ENCODE data around the gene FCN2. TPM values are rescaled to one million over a fixed set of nuclear protein-coding genes. Genes with fewer than 3 reads are reported as not detected.

Gene FCN2
- total and polyA plus RNA-seq, 2 of the 4 experiments (the other 2 are of a cell fraction), result not detected

- TF ChIP-seq BHLHE40 (IDR thresholded peaks at IDR 0.05; ENCODE audit: low read depth, low read length), result no peak
Measured at GRCh38 chr9:134868751-134869553, 11.7 kb upstream of the FCN2 start (continued).

- no peak overlapping the region for H2BK5ac ChIP-seq (ENCODE audit: low read depth, low read length, poor library complexity, severe bottlenecking)
- H2BK120ac ChIP-seq (ENCODE audit: low read depth, low read length), result no peak overlapping the region
- no peaks in the 10 kb centered on the region for H3K9me1 ChIP-seq (ENCODE audit: insufficient read depth, low read length)
- H3K14ac ChIP-seq (replicated peaks; ENCODE audit: low read depth, low read length), result no peak overlapping the region
- H3K79me1 ChIP-seq (ENCODE audit: low read depth in 1 of 2, low read length in 2 of 2), result no peaks in the 10 kb centered on the region
- no peak overlapping the region for H4K8ac ChIP-seq (ENCODE audit: low read depth in 2 of 2, low read length in 2 of 2)
- 67% methylated on average over 3 of the region's 17 CpGs; no CpG with 5 or more reads in 1 of the 2 experiments for WGBS, 2 experiments (ENCODE audit: extremely low coverage in 2 of 2, insufficient read length in 1 of 2)
- POLR2A ChIA-PET (ENCODE audit: unreplicated experiment), result no interaction called here
- CTCF ChIA-PET, result no interaction called here
- TF ChIP-seq SMC3 (IDR thresholded peaks at IDR 0.05; ENCODE audit: low read depth, low read length) (no peak), BHLHE40 (IDR thresholded peaks at IDR 0.05; ENCODE audit: low read depth, low read length) (no peak), ELK1 (IDR thresholded peaks at IDR 0.05; ENCODE audit: borderline replicate concordance, low read depth, low read length) (no peak), POLR2A (IDR thresholded peaks at IDR 0.05; ENCODE audit: low read depth, low read length) (no peak), MAFK (IDR thresholded peaks at IDR 0.05; ENCODE audit: low read depth, low read length) (no peak), NFE2L2 (IDR thresholded peaks at IDR 0.05; ENCODE audit: low read depth, low read length) (no peak), FOS (IDR thresholded peaks at IDR 0.05; ENCODE audit: low read depth, low read length) (no peak), RCOR1 (IDR thresholded peaks at IDR 0.05; ENCODE audit: insufficient replicate concordance, low read length) (no peak)
- H3K27me3 ChIP-seq (ENCODE audit: control insufficient read depth, insufficient read depth, low read length), result no peaks in the 10 kb centered on the region; the same call in 1 of the 2 replicates
- H3K36me3 ChIP-seq (ENCODE audit: control insufficient read depth, insufficient read depth, low read length), result no peaks in the 10 kb centered on the region
- in situ Hi-C loops (cut with MboI; ENCODE audit: low sequenced_read_pairs), result no loop called here
- H4K5ac ChIP-seq (ENCODE audit: low read depth, low read length), result no peak overlapping the region
- no peak overlapping the region for H2AFZ ChIP-seq (replicated peaks; ENCODE audit: low read length, poor library complexity)
- dilution Hi-C loops (cut with HindIII; ENCODE audit: low sequenced_read_pairs, unreplicated experiment), result no loop called here
- no peak overlapping the region for H3K18ac ChIP-seq (ENCODE audit: low read depth, low read length)
- H3K4me2 ChIP-seq (ENCODE audit: low read depth, low read length), result no peak overlapping the region
- no peak overlapping the region for H3K23ac ChIP-seq (ENCODE audit: low read depth, low read length)
- H3K27ac ChIP-seq (ENCODE audit: insufficient read depth, low read length), result no peak overlapping the region
- no peaks in the 10 kb centered on the region for H3K9me3 ChIP-seq (ENCODE audit: control insufficient read depth, insufficient read depth, low read length)
- H4K20me1 ChIP-seq (ENCODE audit: insufficient read depth, low read length), result no peaks in the 10 kb centered on the region
- ATAC-seq (ENCODE audit: low read depth) (no peak), DNase-seq (no peak)
- H2AK9ac ChIP-seq (replicated peaks; ENCODE audit: low read depth, low read length, poor library complexity), result peak overlapping the region; percentile 28
- H3K9ac ChIP-seq (ENCODE audit: low read depth, low read length), result no peak overlapping the region
- no peak overlapping the region for H2AK5ac ChIP-seq (ENCODE audit: low read depth, low read length)
- H2BK15ac ChIP-seq (ENCODE audit: low read depth, low read length), result no peak overlapping the region
- peaks cover 7% of the 10 kb centered on the region; the same call in 1 of the 2 replicates for H3K4me1 ChIP-seq (ENCODE audit: control insufficient read depth, insufficient read depth, low read length)
- no peak overlapping the region for H2BK20ac ChIP-seq (ENCODE audit: low read depth, low read length)
- no peak overlapping the region for H4K91ac ChIP-seq (ENCODE audit: insufficient read depth, low read depth, low read length)
- no peak overlapping the region for H3K4ac ChIP-seq (ENCODE audit: low read depth, low read length)
- no peak overlapping the region for H3K4me3 ChIP-seq (ENCODE audit: insufficient read depth, low read depth, low read length)
- H3K56ac ChIP-seq (ENCODE audit: extremely low read depth, insufficient read depth, low read length), result no peak overlapping the region
- intact Hi-C loops (cut with micrococcal nuclease), result no loop called here
- no TSS peak for BruUV-seq (replicated peaks)
Measured at GRCh38 chr9:134869554-134870300, 10.9 kb upstream of the FCN2 start.

All from IMR-90 (cell line).